Hematopoietic multipotent progenitor cell treated with erythropoietin and hydrocortisone succinate and interleukin-3 and kit ligand, for 17 days (in vitro differentiated cells): ENCODE results near the gene FOXL2.
A peak's percentile ranks its signal among the peaks of the same experiment; 100 is the strongest.
"Not testable (repeated sequence)": the region's sequence is repeated elsewhere in the genome, so short reads cannot be mapped to it uniquely, and the experiment has no call there.

Source experiments
- DNase-seq: peaks from one replicate; pipeline ENCODE4 v3.0.0-alpha.2; 2015; ENCODE audit warnings: low spot score

Gene FOXL2

GRCh38 chr3:138933068-138933668, 13.8 kb downstream of the FOXL2 start:
- no peak for DNase-seq

DNA sequence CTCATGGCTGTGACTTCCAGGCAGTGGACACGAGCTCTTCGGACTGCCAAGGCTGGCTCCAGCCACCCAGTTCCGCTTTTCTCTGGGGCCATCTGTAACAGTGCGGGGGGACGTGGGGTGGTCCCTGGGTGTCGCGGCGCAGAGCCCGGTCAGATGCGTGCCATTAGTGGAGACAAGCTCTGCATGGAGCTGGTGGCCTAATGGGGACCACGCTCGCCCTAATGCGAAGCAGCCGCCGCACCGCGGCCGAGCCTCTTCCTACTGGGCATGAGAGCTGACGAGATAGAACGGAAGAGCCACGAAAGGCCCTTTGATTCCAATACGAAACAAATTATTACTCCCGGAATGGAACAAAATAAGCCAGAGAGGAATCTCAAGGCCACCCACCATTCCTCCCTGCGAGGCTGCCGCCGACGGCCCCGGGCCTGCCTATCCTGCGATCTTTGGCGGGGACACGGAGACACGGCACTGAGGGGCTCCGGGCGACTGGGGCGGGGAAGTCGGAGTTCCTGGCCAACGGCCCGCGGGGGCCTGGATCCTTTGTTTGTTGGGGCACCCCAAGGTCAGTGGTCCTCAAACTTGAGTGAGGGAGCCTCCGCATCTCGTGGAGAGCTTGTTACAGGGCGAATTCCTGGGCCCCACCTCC, 18.1 kb downstream of the FOXL2 start:
- no peak for DNase-seq

DNA sequence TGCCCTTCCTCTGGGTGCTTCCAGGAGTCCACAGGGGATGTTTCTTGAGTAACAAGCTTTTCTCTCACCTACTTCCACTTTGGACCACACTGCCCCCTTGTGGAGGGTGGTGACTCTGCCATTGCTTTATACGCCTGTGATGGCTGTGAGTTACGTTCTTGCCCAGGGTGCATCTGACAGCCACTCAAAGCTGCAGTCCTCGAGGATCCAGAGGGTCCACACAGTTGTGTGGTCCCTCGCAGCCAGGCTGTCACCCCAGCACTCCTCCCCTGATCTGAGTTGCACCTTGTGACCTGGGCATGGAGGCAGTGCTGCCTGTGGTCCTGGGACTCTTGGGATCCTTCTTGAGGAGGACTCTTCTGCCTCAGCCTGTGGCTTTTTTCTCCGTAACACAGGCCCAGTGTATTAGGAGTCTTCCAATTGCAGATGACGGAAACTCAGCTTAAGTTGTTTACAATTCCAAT, 23.4 kb downstream of the FOXL2 start:
- DNase-seq: peak; percentile 82

- DNase-seq: not testable (repeated sequence)
Measured at GRCh38 chr3:138922400-138922799, 24.5 kb downstream of the FOXL2 start.

DNA sequence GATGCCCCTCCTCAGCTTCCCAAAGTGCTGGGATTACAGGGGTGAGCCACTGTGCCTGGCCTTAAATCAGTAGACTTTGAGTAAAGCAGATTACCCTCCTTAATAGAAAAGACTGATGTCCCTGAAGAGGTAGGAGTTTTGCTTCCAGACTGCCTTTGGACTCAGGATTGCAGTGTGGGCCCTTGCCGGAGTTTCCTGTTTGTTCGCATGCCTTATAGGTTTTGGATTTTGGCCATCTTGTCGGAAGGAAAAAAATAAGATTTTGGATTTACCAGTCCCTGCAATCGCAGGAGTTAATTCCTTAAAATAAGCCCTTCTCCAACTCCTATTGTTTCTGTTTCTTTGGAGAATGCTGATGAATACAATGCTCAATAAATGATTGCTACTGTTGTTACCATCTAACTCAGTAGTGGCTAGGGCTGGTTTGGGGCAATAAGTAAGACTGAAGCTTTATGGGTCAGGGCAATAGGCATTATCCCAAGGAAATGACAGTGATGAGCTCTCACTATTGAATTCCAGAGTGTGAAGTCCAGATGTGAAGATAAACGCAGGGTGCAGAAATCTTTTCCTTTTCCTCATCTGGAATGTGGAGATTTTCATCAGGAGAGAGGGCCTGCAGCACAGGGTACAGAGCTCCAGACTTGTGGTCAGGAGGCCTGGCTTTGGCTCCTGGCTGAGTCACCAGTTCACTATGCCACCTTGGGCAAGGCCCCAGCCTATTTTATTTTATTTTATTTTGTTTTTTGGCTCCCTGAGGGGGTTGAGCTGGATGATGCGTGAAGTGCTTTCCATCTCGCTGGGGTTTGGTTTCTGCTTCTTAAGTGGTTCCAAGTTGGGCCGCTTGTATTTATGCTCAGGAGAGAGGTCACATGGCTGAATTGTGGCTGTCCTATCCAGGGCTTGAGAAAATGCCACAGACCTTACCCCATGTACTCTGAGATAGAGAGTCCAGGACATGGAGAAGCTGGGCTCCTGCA, 25.3 kb downstream of the FOXL2 start:
- no peak for DNase-seq

DNA sequence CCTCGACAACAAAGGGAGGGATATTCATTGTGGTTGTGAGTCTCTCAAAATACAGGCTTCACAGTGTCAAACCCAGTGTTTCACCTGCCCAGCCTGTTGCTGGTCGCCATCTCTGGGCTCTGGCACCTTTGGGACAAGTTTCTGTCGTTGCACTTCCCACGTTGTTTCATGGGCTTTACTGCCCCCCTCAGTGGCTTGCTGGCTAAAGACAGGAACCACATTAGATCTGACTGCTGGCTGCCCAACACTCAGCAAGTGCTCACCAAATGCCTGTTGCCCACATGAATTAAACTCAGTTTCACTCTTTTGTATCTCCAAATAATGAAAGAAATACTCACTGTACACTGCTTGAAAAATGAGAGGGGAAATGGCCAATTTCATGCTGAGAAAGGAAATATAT, 27.6 kb downstream of the FOXL2 start:
- no peak for DNase-seq

DNA sequence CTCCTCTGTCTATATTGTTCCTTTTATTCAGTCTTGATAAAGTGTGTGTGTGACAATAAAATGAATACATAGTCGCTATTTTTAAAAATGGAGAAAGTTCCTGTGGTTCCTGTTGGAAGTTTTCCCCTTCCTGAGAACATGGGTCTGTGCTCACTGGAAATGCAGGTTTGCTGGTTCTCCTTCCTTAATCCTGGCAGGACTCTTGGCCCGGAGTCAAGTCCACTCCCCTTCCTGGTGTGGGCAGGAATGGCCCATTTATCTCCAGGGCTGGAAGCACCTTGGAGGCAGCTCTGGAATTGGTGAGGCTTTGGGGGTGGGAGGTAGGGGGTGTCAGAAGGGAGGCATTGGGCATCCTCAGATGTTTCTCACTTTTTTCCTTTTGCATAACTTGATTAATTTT, 30.1 kb downstream of the FOXL2 start:
- DNase-seq: no peak

DNA sequence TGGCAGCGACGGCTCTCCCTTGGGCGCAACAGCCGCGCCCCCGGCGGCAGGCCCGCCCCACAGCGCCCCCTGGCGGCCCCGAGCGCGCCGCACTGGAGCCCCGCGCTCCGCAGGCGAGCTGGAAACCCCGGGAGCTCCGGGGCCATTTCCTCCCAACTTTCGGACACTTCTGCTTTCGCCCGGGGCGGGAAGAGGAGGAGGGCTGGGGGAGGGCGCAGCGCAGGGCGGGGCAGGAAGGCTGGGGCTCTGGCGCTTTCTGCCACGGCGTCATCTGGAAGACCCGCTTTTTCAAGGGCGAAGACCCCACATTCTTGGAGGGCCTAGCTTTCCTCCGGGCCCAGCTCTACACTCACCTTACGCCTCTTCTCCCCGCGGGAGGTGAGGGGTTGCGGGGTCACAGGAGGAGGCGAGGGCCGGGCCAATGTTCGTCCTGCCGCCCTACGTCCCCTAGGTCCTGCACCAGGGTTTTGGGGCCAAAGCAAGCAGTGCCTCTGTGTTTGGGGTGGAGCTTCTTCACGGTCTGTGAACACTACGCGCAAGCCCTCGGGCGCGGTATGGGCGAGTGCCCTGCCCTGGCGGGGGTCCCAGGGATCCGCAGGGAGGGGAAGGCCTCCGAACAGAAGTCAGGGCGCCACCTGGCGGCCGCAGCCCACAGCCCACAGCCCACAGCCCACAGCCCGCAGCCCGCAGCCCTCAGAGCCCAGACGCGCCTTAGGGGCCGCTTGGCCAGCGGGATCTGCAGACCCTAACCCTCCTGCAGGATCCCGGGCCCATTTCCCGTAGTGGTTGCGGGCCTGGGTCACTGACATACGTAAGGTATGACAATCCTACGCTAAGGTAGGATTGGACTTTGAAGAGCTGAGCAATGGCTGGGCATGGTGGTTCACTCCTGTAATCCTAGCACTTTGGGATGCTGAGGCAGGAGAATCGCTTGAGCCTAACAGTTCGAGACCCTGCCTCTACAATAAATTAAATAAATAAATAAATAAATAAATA, 31.1 kb downstream of the FOXL2 start:
- peak; percentile 78 for DNase-seq

DNA sequence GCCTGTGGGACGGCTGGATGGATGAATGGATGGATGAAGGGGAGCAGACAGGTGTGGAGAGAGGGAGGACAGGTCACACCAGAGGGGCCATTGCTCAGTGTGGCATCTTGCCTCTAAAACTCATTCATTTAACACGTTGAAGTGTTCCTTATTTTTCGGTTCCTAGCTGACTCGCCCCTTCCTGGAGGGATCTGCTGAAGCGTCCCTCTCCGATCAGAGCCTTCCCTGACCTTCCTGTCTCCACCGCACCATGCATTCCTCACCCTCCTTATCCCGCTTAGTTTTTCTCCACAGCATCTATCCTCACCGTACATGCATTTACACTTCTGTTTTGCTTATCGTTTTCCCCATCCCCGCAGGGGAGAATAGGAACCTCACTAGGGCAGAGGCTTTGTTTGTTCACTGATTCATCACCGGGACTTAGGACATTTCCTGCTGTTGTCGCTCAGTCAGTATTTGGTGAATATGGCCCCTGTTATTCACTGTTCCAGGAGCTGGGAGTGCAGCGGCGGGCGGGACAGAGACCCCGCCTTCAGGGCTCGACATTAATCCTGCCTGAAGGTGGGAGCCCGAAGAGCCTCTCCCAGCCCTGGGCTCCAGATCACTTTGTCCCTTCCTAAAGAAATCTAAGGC, 32.0 kb downstream of the FOXL2 start:
- no peak for DNase-seq

DNA sequence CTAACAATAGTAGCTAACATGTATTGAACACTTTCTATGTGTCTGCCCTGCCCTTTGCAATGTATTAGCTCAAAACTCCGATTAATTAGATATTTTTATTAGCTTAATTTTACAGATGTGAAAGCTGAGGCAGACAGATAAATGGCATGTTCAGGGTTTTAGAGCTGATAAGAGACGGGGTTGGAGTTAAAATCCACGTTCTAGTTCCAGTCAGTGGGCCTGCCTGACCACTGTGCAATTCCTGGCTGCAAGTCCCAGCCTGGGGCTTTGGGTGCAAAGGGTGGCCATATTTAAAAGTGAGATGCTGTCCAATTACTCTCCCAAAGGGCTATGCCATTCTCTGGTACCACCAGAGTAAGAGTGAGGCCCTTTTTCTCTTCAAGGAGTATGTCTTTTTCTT, 33.2 kb downstream of the FOXL2 start:
- no peak for DNase-seq

GRCh38 chr3:138912237-138912636, 34.7 kb downstream of the FOXL2 start:
- DNase-seq: no peak

DNA sequence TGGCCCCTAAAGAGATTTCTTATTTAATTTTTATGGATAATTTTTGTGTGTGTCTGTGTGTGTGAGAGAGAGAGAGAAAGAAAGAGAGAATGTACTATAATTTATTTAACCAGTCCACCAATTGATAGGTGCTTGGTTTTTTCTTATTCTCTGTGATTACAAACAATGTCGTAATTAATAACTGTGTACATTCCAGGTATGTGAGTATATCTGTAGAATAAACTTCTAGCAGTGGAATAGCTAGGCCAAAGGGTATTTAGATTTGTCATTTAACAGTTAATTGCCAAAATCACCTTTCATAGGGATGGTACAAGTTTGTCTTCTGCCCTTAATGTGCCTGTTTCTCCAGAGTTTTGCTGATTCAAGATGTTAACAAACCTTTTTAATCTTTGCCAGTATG, 35.3 kb downstream of the FOXL2 start:
- no peak for DNase-seq

- no peak for DNase-seq
Measured at GRCh38 chr3:138909904-138910303, 37.0 kb downstream of the FOXL2 start.

- DNase-seq: no peak
Measured at GRCh38 chr3:138908846-138909245, 38.1 kb downstream of the FOXL2 start.

- DNase-seq: no peak
Measured at GRCh38 chr3:138907539-138907938, 39.4 kb downstream of the FOXL2 start.

DNA sequence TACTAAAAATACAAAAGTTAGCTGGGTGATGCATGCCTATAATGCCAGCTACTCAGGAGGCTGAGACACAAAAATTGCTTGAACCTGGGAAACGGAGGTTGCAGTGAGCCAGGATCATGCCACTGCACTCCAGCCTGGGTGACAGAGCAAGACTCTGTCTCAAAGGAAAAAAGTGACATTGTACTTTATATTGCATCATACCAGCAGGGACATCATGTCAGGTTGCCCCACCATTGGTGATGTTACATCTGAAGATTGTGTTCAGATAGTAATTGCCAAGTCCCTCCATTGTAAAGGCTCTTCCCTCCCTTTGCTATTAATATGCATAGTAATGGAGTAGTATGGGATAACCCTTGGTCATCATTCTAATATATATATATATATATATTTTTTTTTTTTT, 44.8 kb downstream of the FOXL2 start:
- no peak for DNase-seq

GRCh38 chr3:138901567-138901966, 45.4 kb downstream of the FOXL2 start:
- no peak for DNase-seq

- DNase-seq: no peak
Measured at GRCh38 chr3:138899351-138899991, 47.5 kb downstream of the FOXL2 start.

DNA sequence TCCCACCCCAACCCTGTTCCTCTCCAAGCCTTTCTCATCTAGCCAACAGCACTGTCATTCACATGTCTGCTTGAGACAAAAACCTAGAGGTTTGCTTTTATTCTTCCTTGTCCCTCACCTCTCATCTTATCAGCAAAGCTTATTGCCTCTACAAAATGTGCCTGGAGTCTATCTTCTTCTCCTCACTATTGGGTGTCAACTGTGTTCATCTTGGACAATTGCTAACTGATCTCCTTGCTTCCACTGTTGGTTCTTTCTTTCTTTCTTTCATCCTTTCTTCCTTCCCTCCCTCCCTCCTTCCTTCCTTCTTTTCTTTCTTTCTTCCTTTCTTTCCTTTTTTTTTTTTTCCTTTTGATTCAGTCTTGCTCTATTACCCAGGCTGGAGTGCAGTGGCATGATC, 48.2 kb downstream of the FOXL2 start:
- DNase-seq: no peak

DNA sequence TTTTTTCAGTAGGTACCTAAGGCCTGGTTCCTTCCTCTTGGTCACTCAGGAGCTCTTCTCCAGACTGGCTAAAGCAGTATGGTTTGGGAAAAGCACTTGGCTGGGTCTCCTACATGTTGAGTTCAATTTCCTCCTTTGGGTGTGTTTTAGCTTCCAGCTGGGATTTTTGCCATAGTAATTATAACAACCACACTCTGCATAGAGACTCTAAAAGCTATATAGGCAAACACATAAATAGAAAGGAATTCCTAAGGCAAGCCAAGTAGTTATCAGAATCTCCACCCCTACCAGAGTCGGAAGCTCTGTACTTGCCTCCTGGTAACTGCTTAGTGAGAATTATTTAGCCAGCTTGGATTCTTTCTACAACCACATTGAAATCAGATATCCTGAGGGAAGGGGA, 48.6 kb downstream of the FOXL2 start:
- no peak for DNase-seq
